Endometrium (tissue), 2 donors: ENCODE data around the gene STK17A.
"Not testable (repeated sequence)": the region's sequence is repeated elsewhere in the genome, so short reads cannot be mapped to it uniquely, and the experiment has no call there.

ENCODE experiments used
- FAIRE-seq: peaks from 2 replicates; lab custom pipeline; 2012; peaks lifted over from hg19 to GRCh38; lab: Jason Lieb, UNC
- donor health status: control.
- donor health status: control.

The STK17A gene

GRCh38 chr7:43569424-43569823 lies 13.5 kb upstream of the STK17A start:
- FAIRE-seq: no peak

DNA sequence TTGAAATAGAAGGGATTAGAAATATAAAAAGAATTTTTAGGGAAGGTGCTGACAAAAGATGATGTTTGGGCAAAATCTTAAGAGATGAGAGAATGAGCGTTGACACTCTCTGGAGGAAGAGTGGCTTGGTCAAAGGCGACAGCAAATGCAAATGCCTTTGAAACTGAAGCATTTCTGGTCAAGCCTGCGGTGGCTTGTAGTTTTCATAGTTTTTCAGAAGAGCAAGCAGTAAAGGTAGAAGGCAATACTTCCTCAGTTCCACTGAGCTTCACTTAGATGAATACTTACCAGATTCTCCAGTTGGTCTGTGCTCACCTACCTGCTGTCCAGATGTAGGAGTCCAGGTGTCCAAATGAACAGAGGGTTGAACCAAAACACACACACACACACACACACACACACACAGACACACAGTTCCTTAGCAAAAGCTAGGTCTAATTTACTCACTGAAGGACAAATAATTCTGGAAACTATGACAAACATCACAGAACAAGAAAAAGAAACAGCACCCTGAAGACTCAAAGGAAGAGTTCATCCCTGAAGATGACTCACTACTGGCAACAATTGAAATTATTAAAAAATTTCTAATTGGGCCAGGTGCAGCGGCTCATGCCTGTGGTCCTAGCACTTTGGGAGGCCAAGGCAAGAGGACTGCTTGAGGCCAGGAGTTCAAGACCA lies 12.1 kb upstream of the STK17A start:
- no peak for FAIRE-seq

DNA sequence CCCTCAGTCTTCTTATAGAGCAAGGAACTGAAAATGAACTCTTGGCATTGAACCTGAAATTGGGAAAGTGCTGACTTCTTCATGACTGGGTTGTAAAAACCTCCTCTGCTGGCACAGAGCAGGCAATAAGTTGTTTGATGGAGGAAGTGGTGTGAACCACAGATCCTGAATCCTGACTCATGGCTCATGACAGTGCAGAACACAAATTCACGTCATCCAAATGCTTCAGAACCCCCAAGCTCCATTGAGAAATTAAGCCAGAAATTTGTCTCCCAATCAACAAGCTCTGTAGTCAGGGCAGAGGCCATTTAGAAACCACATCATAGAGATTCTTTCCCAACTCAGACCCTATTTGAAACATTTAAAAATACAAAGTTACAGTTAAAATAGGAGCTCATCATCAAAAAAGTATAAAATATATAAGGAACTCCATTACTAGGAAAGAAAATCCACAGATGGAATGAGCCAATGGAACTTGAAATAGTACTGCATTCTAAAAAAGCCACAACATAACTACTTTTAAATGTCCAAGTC lies 10.3 kb upstream of the STK17A start:
- FAIRE-seq: no peak

DNA sequence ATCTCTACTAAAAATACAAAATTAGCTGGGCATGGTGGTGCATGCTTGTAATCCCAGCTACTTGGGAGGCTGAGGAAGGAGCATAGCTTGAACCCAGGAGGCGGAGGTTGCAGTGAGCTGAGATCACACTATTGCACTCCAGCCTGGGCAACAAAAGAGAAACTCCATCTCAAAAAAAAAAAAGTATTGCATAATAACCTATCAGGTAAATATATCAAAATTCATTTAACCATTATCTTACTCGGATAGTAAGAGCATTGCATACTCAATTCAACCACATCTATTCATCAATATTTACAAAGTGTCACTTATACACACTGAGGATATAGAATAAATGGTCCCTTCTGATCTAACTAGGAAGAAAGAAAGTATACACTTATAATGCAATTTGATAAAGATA lies 9.1 kb upstream of the STK17A start:
- FAIRE-seq: not testable (repeated sequence)

- FAIRE-seq: peak; percentile 58
These were observed 7.4 kb upstream of the STK17A start for GRCh38 chr7:43575506-43575905.

DNA sequence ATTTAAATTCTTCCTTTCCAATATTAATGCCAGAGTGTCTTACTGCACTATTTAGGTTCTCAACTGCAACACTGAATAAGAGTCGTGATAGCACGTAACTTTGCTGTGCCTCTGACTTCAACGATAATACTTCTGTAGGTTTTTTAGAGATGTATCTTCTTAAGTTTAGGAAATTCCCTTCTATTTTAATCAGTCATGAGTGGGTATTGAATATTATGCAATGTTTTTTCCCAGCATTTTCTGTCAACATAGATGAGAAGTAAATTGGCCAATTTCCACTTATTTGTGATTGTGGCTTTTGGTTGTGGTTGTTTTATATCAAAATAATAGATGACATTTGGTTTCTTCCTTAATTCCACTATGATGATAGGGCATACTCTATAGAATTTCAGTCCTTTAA lies 6.7 kb upstream of the STK17A start:
- FAIRE-seq: no peak

DNA sequence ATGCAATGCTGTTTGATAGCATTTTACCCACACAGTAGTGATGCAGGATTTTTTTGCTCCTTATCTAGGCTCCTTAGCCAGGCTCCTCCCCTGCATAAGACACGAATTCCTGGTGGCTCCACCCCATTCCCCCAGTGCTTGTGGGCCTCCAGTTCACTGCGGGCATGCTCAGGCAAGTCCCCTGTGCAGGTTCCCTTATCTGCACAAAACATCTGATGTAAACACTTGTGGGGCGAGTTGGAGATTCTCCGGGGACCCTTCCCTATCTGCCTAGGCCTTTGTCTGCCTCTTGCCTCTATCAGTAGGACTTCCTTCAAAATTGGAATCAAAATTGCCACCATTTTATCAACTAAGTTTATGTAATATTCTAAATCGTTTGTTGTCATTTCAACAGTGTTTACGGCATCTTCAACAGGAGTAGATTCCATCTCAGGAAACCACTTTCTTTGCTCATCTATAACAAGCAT lies 5.4 kb upstream of the STK17A start:
- no peak for FAIRE-seq

DNA sequence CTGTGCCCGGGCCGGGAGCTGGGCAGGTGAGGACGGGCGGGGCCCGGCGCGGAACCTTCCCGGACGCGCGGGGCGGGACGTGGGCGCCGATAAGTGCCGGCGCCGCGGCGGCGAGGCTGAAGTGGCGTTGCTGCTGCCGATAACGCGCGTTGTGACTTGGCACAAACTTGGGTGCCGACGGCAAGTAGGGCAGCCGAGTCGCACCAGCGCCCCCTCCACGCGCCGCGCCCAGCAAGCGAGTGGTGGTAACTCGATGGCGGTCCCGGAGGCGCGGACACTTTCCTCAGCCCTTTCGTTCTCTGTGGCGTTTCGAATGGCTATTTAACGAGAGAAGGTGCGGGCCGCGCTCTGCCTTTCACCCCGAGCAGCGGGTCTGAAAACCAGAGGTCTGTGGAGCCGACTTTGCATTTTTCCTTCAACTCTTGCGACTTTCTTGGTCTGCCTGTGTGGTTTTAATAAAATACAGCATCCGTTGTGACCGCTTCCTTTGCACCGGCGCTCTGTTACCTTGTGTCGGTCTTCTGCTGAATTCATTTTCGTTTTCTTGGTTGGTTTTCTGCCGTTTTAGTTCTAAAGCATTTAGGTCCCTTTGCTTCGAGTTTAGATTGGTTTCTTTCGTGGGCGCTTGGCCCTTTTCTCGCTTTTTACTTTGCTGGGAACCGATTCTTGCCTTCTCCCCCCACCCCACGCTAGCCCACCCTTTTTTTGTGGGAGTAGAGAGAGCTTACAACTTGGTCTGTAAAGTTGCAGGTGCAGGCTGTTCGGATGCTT lies 701 bp downstream of the STK17A start:
- no peak for FAIRE-seq

DNA sequence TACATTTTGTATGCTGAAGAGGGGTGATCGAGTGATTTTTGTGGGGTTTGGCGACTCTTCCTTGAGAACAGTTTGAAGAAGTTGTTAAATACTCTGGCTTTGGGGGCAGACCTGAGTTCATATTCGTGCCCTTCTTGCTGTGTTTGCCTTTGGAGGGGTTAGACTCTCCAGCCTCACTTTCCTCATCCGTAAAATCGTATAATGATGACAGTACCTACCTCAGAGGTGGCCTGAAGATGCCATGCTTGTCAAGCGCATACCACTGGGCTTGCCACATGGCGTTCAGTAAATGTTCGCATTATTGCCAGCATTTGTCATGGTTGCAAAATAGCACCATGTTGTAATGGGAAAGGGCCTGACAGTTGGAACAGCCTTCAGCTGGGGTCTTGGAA lies 1.3 kb downstream of the STK17A start:
- FAIRE-seq: no peak

- FAIRE-seq: not testable (repeated sequence)
These were observed 1.8 kb downstream of the STK17A start for GRCh38 chr7:43584733-43585132.

- FAIRE-seq: no peak
These were observed 2.7 kb downstream of the STK17A start for GRCh38 chr7:43585562-43585961.

DNA sequence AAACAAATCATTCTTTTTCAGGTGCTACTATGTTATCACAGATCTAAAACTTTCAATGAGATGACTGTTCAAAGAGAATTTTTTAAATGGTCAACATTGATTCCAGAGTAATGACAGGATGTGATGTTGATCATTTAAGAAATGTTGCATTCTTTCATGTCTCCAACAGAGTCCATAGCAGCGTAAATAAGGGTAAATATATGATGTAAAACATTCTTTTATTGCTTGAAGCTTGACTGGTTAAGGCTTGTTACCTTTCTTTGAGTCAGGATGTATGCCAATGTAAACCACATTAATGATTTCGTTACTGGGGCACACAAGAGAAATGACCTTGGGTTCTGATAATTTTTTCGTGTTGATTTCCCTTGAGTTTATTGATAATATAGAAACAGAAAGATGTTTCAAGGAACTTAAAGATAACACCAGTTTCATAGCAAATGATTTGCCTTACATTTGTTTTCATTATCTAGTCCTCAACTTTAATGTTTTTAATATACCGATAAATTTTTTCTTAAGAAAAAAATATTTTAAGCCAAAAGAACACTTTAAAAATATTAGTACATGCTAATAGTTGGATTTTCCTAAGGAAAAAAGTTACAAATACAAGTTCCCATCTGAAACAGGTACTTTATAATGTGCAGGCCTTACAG lies 3.5 kb downstream of the STK17A start:
- no peak for FAIRE-seq

- no peak for FAIRE-seq
These were observed 5.7 kb downstream of the STK17A start for GRCh38 chr7:43588477-43589132.

DNA sequence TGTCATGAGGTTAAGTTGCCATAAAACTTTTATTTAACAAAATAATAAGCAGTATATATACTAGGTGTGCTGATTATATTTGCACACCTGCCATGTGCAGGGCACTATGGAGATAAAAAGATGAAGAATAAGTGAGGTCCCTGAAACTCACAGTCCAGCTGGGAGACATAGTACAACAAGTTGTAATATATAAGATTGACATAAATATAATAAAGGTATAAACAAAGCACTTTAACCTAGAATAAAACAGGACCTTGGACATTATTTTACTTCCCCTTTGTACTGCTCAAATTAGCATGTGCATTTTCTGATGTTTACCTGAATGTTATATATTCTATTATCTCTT lies 6.2 kb downstream of the STK17A start:
- no peak for FAIRE-seq

GRCh38 chr7:43589728-43590127 lies 6.8 kb downstream of the STK17A start:
- FAIRE-seq: no peak

DNA sequence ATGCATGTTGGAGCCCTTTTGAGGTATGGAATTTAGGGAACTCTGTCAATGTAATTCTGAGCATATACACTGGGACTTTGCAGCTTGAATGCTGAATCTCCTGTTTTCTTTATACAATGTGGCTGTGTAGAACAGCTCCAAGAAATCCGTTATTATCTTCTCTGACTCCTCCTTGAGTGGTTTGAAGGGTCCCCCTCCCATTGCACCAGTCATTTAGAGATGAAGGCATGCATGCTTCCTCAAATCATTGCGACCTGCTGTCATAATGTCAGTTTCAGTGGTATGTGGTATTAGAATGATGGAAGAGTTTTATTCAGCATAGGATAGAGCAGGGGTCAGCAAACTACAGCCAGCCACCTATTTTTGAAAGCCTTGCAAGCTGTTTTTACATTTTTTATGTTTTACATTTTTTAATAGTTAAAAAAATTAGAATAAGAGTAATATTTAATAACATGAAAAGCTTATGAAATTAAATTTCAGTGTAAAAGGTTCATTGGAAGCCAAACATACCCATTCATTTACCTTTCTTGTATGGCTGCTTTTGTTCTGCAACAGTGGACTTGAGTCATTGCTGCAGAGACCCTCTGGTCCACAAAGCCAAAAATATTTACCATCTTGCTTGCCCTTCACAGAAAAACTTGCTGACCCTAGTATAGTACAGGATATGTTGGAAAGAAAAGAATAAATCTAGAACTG lies 8.1 kb downstream of the STK17A start:
- FAIRE-seq: no peak

- no peak for FAIRE-seq
These were observed 8.8 kb downstream of the STK17A start for GRCh38 chr7:43591558-43592180.

DNA sequence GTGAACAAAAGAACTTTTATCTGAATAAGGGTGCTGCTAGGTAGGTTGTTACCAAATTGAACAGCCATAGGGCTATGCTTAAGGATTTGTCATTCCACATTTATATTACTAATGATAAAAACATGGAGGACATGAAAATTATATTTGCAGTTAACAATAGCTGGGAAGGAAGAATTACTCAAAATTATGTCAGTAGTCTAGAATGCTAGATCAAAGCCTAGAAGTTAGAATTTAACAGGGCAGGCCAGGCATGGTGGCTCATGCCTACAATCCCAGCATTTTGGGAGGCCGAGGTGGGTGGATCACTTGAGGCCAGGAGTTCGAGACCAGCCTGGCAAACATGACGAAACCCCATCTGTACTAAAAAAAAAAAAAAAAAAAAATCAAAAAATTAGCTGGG lies 9.4 kb downstream of the STK17A start:
- no peak for FAIRE-seq

DNA sequence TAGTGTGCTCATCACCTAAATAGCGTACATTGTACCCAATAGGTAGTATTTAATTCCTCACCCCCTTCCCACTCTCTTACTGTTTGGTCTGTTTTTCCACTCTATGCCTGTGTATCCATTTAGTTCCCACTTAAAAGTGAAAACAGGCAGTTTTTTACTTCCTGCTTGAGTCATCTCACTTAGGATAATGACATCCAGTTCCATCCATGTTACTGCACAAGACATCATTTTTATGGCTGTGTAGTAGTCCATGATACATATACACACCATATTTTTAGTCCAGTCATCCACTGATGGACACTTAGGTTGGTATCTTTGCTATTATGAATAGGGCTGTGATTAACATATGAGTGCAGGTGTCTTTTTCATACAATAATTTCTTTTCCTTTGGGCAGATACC lies 10.1 kb downstream of the STK17A start:
- no peak for FAIRE-seq

- FAIRE-seq: no peak
These were observed 11.1 kb downstream of the STK17A start for GRCh38 chr7:43594020-43594419.

GRCh38 chr7:43596426-43596825 lies 13.5 kb downstream of the STK17A start:
- FAIRE-seq: not testable (repeated sequence)
